ENCODE data around the gene GZMB. TPM values are rescaled to one million over a fixed set of nuclear protein-coding genes. Genes with fewer than 3 reads are reported as not detected.
"Not testable (repeated sequence)": the region's sequence is repeated elsewhere in the genome, so short reads cannot be mapped to it uniquely, and the experiment has no call there.

GZMB gene
- polyA plus RNA-seq, 4 donors, result 0.22 to 0.75 (median 0.46) TPM

DNA sequence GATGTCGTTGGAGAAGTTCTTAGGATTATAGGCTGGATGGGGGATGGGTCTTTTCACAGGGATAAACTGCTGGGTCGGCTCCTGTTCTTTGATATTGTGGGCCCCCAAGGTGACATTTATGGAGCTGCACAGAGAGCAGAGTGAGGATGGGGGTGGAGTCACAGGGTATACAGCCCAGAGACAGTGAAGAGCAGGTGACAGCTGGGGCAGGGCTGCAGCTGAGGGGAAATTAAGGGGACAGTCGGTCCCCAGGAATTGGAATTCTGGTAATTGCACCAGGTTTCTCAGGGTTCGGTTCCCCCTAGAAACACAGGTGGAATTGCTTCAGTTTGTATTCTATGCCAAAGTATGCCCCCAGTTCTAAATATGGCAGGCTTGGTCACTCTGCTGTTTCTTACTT lies 1.7 kb downstream of the GZMB start:
- DNase-seq (ENCODE audit: low read depth in 4 of 4, low spot score in 3 of 4), result no peak

DNA sequence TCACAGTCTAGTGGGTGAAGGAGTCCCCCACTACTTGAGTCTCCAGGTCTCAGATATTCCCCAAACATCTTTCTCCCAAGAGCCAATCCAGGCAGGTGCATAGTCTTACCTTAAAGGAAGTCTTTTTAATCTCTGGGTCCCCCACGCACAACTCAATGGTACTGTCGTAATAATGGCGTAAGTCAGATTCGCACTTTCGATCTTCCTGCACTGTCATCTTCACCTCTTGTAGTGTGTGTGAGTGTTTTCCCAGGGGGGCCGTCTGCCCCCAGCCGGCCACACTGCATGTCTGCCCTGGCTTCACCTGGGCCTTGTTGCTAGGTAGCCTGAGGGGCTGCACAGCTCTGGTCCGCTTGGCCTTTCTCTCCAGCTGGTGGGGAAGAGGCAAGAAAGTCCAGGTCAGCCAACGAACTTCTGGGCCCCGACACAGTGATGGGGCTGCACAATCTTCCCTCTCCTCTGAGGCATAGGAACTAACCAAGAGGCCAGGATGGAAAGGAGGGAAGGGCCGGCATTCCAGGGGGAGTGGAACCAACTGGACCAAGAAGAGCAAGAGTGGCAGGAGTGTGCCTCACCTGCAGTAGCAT lies 2.1 kb downstream of the GZMB start:
- DNase-seq (ENCODE audit: low read depth in 4 of 4, low spot score in 3 of 4), result no peak

DNA sequence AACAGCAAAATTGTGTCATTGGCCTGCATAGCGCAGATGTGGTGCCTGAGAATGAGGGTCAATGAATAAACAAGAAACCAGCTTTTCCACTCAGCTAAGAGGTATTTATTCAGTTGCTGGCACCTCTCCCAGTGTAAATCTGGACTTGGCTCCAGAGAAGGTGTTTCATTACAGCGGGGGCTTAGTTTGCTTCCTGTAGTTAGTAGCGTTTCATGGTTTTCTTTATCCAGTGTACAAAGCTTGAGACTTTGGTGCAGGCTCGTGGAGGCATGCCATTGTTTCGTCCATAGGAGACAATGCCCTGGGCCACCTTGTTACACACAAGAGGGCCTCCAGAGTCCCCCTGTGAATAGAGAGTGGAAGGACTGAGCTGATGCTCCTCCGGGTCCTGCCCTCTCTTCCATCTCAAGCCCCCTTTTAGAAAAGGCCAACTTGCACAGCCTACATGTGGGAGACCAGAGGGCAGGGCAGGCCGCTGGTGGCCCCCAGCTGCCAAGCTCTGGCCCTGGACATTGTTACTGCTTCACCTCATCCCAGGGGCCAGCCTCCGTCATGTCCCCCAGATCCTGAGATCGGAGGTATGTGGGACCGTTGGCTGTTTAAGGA lies 3.0 kb downstream of the GZMB start:
- DNase-seq (ENCODE audit: low read depth in 4 of 4, low spot score in 3 of 4), result peak in 1 of 4 donors; percentile 16

DNA sequence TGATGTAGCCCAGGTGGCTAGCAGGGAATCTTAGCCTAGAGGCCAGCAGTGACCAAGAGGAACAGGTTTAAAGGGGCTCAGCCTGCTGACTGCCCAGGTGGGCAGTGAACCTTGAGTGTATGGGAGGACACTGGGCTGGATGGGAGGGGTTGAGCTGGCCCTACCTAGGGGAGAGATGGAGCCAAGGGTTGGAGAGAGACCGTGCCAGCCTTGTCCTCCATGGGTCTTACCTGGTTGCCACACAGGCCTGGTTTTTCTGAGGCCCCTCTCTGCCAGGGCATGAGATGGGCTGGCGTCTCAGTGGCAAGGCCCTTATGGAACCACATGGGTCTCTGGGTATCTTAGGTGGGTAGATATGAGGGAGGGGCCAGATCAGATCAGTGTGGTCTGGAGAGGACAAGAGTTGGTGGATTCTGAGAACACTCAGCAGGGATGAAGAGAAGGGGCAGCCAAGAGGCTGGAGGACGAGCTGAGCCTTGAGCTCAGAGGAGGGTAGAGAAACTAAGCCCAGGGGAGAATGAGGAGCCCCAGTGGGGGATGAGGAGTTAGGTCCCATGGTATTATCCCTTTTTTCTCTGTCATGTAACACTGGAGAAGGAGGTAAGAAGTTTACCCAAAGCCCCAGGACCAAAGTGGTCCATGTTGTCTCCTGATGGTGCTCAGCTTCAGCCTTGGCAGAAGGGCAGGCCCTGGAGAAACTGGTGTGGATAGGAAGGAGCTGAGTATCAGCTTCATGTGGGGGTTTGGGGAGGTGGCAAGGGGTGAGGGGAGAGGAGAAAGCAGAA lies 3.7 kb downstream of the GZMB start:
- no peak for DNase-seq (ENCODE audit: low read depth in 4 of 4, low spot score in 3 of 4)

DNA sequence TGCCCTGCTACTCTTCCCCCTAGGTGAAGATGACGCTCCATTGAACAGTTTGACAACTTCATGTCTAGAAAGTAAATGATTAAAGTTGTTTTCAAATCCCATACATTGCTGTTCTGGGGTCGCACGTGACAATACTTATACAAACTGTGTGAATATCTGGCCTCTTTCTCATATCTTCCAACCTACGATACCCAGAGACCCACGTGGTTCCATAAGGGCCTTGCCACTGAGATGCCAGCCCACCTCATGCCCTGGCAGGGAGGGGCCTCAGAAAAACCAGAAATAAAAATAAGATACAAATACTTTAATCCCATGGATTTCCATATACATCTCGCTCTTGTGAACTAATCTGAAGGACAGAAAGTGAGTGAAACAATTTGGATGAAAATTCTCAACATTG lies 4.5 kb downstream of the GZMB start:
- DNase-seq (ENCODE audit: low read depth in 4 of 4, low spot score in 3 of 4), result no peak

DNA sequence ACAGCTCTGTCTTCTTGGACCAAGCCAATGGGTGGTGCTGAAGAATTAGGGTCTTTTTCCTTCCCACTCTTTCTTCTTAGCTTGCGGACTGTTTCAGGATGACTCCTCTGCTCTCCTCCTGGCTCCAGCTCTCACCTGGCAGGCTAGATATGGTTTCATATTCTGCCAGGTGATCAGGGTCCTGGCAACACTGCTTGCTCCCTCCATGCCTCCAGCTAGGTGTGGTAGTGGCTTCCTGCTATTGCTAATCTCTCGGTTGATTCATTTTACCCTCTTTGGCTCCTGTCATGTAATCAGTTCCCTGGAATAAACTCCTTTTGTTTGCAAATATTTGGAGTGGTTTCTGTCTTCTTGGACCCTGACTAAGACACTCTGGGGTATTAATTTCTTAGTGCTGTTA lies 20.2 kb downstream of the GZMB start:
- no peak for DNase-seq (ENCODE audit: low read depth in 4 of 4, low spot score in 3 of 4)

DNA sequence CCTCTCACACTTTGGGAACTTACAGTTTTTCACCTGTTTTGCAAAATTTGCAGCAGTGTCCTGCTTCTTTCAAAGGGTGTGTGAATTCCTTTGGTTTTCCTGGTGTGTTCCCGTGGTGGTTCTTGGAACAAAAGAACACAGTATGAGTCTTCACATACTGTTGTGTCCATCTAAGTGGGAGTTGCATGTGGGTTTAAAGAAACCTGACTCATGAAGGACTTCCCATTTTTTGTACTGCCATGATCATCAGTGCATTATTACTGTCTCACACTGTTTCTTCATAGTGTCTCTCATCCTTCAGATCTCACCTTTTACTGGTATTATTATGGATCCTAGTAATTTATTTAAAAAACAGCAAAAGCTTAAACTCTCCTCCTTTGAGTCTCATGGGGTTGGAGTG lies 20.7 kb downstream of the GZMB start:
- DNase-seq (ENCODE audit: low read depth in 4 of 4, low spot score in 3 of 4), result no peak

DNA sequence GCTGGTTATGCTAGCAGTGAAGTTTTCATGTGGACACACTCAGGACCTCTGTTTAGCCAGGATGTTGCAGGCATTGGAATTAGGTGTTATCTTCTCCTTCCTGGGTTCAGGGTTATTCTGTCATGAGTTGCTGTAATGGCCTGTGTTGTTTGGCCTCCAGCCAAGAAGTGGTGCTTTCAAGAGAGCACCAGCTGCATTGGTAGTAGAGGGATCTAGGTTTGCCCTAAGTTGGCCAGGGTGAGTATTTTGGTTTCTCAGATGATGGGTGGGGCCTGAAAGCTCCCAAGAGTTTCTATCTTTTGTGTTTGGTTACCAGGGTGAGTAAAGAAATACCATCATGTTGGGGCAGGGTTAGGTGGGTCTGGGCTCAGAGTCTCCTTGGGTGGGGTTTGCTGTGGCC lies 21.8 kb downstream of the GZMB start:
- no peak for DNase-seq (ENCODE audit: low read depth in 4 of 4, low spot score in 3 of 4)

DNA sequence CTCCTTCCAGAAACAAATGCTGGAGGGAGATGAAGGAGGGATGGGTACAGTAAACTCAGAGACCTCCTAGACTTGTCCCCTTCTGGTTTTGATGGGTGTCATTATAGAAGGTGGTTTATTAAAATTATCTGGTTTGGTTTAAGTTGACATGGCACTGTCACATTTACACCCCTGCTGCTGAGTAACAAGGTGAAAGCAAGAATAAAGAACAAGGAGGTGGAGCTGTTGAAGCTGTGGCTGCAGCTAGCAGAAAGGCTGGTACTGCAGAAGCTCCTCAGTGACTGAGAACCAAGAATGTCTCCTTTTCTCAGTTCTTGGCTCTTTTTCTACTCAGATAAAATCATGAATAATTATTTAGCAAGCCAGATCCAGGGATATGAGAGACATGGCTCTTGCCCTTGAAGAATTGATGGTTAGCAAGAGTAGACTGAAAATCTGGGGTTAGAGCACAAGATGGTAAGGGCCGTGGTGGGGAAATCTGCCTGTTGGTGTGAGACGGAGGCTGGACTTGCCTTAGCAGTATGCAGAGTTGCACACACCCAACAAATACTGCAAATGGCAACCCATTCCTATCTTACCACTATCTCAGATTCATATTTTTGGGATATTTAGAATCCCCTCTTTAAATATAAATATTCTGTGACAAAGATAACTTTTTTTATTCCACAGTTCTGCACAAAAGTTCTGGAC lies 24.2 kb downstream of the GZMB start, which contains the start of gene GZMH:
Gene GZMH, minus strand, starts transcription at position 31 of the 690 bp plus-strand sequence. CDS start 72 bp downstream, outside the sequence.
- no peak for DNase-seq (ENCODE audit: low read depth in 4 of 4, low spot score in 3 of 4)

DNA sequence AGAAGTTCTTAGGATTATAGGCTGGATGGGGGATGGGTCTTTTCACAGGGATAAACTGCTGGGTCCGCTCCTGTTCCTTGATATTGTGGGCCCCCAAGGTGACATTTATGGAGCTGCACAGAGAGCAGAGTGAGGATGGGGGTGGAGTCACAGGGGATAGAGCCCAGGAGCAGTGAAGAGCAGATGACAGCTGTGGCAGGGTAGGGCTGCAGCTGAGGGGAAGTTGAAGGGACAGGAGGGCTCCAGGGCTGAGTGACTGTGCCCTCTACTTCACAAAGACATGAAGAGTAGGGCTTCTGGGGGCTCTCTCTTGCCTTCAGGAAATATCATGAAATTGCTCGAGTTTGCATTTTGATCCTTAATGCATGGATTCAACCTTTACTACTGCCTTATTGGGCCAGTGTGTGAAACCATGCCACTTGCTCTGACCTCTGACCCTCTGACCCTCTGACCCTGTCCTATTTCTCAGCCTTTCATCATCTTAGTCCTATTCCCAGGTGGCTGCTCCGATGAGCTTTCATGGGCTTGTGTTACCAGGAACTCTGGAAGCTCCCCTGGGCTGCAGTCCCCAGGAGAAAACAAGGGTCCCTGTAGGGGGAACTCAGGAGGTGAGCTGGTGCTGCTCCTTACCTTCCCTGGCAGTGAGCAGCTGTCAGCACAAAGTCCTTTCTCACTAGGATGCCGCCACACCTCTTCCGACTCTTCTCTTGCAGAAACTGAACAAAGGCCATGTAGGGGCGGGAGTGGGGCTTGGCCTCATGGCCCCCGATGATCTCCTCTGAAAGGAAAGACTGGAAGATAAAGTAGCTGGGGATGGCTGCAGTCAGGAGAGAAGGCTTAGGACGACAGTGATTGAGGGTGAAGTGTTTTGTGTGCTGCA lies 26.1 kb downstream of the GZMB start:
- DNase-seq (ENCODE audit: low read depth in 4 of 4, low spot score in 3 of 4), result no peak

DNA sequence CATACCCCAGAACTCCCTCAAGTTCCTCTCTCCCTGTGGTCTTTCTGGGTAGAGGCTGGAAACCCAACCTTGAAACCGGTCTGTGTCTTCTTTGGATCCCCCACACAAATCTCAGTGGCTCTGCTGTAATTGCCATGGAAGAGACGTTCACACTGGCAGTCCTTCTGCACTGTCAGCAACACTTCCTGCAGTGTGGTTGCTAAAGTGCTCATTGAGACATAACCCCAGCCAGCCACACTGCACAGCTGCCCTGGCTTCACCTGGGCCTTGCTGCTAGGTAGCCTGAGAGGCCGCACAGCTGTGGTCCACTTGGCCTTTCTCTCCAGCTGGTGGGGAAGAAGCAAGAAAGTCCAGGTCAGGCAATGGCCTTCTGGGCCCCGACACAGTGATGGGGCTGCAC lies 26.9 kb downstream of the GZMB start:
- DNase-seq (ENCODE audit: low read depth in 4 of 4, low spot score in 3 of 4), result no peak

DNA sequence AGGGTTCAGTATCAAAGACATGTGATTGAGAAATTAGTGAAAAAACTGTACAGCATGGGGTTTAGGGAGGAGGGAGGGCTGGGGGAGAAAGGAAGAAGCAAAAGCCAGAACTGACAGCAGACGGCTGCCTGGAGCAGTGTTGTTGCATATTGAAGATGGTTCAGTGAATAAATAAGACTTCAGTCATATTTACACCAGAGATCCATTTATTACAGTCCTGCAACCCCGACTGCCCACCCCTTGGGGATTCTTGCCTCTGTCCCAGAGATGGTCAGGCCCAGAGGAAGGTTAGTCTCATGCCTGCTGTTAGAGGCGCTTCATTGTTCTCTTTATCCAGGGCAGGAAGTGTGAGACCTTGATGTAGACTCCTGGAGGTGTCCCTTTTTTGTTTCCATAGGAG lies 27.7 kb downstream of the GZMB start:
- DNase-seq (ENCODE audit: low read depth in 4 of 4, low spot score in 3 of 4), result no peak

DNA sequence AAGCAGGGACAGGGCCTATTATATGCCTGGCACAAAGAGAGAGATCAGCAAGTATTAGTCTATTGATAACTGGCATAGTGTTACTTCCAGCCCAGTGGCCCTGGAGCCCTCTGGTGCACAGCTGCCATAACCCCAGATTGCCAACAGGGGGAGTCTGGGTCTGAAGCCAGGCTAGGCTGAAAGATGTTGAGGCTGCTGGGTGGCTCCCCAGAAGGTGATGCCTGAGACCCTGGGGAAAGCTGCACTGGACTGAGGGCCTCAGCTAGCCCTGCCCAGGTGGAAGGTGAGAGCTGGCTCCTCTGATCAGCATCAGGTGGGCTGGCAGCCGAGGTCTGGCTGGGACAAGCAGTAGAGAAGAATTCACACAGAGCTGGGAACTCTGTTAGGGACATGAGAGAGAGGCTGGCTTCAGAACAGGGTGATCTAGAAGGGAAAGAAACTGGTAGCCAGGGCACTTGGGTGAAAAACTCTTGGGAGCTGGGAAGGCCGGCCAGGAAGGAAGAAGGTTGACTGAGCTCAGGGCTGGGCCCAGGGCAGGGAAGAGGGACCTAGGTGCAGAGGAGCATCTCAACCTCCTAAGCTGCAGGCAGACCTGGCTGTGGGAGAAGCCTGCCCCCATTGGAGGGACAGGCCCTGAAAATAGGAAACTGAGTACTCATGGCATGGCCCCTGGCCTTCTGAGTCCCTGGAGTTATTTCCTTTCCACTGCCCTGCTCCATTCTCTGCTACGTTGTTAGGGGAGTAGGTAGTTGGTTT lies 28.4 kb downstream of the GZMB start:
- DNase-seq (ENCODE audit: low read depth in 4 of 4, low spot score in 3 of 4), result no peak

DNA sequence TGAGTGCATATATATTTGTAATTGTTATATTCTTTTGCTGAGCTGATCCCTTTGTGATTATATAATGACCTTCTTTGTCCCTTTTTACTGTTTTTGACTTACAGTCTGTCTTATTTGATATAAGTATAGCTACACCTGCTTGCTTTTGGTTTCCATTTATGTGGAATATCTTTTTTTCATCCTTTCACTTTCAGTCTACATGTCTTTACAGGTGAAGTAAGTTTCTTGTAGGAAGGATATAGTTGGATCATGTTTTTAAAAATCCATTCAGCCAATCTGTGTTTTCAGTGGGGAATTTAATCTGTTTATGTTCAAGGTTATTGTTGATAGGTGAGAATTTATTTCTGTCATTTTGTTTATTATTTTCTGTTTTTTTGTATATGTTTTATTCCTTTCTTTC lies 36.6 kb downstream of the GZMB start:
- no peak for DNase-seq (ENCODE audit: low read depth in 4 of 4, low spot score in 3 of 4)

DNA sequence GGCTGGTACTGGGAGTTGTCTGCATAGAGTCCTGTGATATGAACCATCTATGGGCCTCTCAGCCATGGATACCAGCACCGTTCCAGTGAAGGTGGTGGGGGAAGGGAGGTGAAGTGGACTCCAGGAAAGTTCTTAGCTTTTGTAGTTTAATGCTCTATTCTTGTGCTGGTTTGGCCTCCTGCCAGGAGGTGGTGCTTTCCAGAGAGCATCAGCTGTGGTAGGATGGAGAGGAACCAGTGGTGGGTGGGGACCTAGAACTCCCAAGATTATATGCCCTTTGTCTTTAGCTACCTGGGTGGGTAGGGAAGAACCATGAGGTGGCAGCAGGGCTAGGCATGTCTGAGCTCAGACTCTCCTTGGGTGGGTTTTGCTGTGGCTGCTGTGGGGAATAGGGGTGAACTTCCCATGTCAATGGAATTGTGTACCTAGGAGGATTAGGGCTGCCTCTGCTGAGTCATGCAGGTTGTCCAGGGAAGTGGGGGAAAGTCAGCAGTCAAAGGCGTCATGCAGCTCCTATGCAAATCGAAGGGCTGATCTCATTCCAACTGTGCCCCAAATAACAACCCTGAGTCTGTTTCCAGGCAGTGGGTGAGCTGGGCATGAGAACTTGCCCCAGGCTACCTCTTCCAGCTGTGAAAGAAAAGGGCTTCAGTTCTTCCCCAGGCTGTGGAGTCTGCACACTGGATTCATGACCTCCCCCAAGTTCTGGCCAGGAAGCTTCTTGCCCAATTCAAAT lies 38.7 kb downstream of the GZMB start:
- DNase-seq (ENCODE audit: low read depth in 4 of 4, low spot score in 3 of 4), result no peak

DNA sequence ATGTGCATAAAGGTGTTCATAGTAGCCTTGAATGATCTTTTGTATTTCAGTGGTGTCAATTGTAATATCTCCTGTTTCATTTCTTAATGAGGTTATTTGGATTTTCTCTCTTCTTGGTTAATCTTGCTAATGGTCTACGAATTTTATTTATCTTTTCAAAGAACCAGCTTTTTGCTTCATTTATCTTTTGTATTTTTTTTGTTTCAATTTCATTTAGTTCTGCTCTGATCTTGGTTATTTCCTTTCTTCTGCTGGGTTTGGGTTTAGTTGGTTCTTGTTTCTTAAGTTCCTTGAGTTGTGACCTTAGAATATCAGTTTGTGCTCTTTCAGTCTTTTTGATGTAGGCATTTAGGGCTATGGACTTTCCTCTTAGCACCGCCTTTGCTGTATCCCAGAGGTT lies 43.0 kb downstream of the GZMB start:
- not testable (repeated sequence) for DNase-seq (ENCODE audit: low read depth in 4 of 4, low spot score in 3 of 4)

DNA sequence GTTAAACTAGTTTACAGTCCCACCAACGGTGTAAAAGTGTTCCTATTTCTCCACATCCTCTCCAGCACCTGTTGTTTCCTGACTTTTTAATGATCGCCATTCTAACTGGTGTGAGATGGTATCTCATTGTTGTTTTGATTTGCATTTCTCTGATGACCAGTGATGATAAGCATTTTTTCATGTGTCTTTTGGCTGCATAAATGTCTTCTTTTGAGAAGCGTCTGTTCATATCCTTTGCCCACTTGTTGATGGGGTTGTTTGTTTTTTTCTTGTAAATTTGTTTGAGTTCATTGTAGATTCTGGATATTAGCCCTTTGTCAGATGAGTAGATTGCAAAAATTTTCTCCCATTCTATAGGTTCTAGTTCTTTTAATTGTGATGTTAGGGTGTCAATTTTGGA lies 49.6 kb downstream of the GZMB start:
- DNase-seq (ENCODE audit: low read depth in 4 of 4, low spot score in 3 of 4), result not testable (repeated sequence)

All from left renal pelvis (tissue), 4 donors.